Nephron progenitor cell (in vitro differentiated cells): ENCODE measurements around the gene SND1.

Experiments
- DNase-seq: peaks from one replicate; pipeline ENCODE4 v3.0.0; 2021
- H3K27ac Mint-ChIP-seq: 2 replicates; pipeline ENCODE4 v1.8.0; 2021; ENCODE audit warnings: mild to moderate bottlenecking, moderate library complexity, mixed read lengths
- H3K27me3 Mint-ChIP-seq: 2 replicates; pipeline ENCODE4 v1.8.0; 2021; ENCODE audit warnings: mild to moderate bottlenecking, low read depth, mixed read lengths; ENCODE audit not compliant: poor library complexity
- H3K36me3 Mint-ChIP-seq: 2 replicates; pipeline ENCODE4 v1.8.0; 2021; ENCODE audit warnings: low read depth, mixed read lengths
- H3K4me1 Mint-ChIP-seq: 2 replicates; pipeline ENCODE4 v1.8.0; 2021; ENCODE audit warnings: mixed read lengths
- H3K4me3 Mint-ChIP-seq: 2 replicates; pipeline ENCODE4 v1.8.0; 2021; ENCODE audit warnings: mild to moderate bottlenecking, moderate library complexity, mixed read lengths
- H3K9me3 Mint-ChIP-seq: 2 replicates; pipeline ENCODE4 v1.8.0; 2021; ENCODE audit warnings: mild to moderate bottlenecking, moderate library complexity, mixed read lengths
- CTCF ChIP-seq: fragments of 200-600 bp; sonication (generic); IDR thresholded peaks from 2 replicates; pipeline ENCODE4 v1.5.0; 2021; ENCODE audit warnings: antibody characterized with exemption

SND1 gene

GRCh38 chr7:127865466-127865865 lies 213.5 kb downstream of the SND1 start:
- no peak for TF ChIP-seq CTCF
- Mint-ChIP-seq H3K27ac (no peak overlapping the region), H3K27me3 (no peaks in the 10 kb centered on the region), H3K4me1 (peaks cover 53% of the 10 kb centered on the region), H3K9me3 (no peaks in the 10 kb centered on the region), H3K4me3 (no peak overlapping the region), H3K36me3 (peaks cover 24% of the 10 kb centered on the region)
- DNase-seq: no peak

- no peak for DNase-seq
- Mint-ChIP-seq H3K4me3 (no peak overlapping the region), H3K4me1 (peaks cover 23% of the 10 kb centered on the region), H3K36me3 (peaks cover 10% of the 10 kb centered on the region), H3K9me3 (no peaks in the 10 kb centered on the region), H3K27ac (no peak overlapping the region), H3K27me3 (peaks cover 5% of the 10 kb centered on the region)
- TF ChIP-seq CTCF: no peak
Measured at GRCh38 chr7:127870231-127870907, 218.4 kb downstream of the SND1 start.

GRCh38 chr7:127871226-127871625 lies 219.2 kb downstream of the SND1 start:
- TF ChIP-seq CTCF: no peak
- Mint-ChIP-seq H3K27ac (no peak overlapping the region), H3K36me3 (peaks cover 10% of the 10 kb centered on the region), H3K27me3 (peaks cover 5% of the 10 kb centered on the region), H3K4me3 (no peak overlapping the region), H3K4me1 (peaks cover 17% of the 10 kb centered on the region), H3K9me3 (no peaks in the 10 kb centered on the region)
- no peak for DNase-seq

GRCh38 chr7:127872122-127872521 lies 220.1 kb downstream of the SND1 start:
- Mint-ChIP-seq H3K36me3 (peaks cover 2% of the 10 kb centered on the region), H3K27me3 (peaks cover 5% of the 10 kb centered on the region), H3K27ac (no peak overlapping the region), H3K4me3 (no peak overlapping the region), H3K9me3 (no peaks in the 10 kb centered on the region), H3K4me1 (peaks cover 15% of the 10 kb centered on the region)
- no peak for TF ChIP-seq CTCF
- DNase-seq: no peak

GRCh38 chr7:127873151-127873550 lies 221.2 kb downstream of the SND1 start:
- Mint-ChIP-seq H3K36me3 (no peaks in the 10 kb centered on the region), H3K27me3 (peaks cover 5% of the 10 kb centered on the region)
- DNase-seq: no peak

More at GRCh38 chr7:127873151-127873550, 221.2 kb downstream of the SND1 start:
- Mint-ChIP-seq H3K9me3 (no peaks in the 10 kb centered on the region), H3K4me3 (no peak overlapping the region), H3K27ac (no peak overlapping the region), H3K4me1 (peaks cover 6% of the 10 kb centered on the region)
- no peak for TF ChIP-seq CTCF
